ENCODE data around the gene HSFX3. TPM values are rescaled to one million over a fixed set of nuclear protein-coding genes. Genes with fewer than 3 reads are reported as not detected.
A peak's percentile ranks its signal among the peaks of the same experiment; 100 is the strongest.
"Not testable (repeated sequence)": the region's sequence is repeated elsewhere in the genome, so short reads cannot be mapped to it uniquely, and the experiment has no call there.

Gene HSFX3
- total and polyA plus RNA-seq, 12 donors, result 0.12 to 0.31 (median 0.21) TPM; not detected in 9

- DNase-seq (peak; percentile 91 to 93), ATAC-seq (peak; percentile 77 to 88 (median 82))
- TF ChIP-seq, protein P1, sequence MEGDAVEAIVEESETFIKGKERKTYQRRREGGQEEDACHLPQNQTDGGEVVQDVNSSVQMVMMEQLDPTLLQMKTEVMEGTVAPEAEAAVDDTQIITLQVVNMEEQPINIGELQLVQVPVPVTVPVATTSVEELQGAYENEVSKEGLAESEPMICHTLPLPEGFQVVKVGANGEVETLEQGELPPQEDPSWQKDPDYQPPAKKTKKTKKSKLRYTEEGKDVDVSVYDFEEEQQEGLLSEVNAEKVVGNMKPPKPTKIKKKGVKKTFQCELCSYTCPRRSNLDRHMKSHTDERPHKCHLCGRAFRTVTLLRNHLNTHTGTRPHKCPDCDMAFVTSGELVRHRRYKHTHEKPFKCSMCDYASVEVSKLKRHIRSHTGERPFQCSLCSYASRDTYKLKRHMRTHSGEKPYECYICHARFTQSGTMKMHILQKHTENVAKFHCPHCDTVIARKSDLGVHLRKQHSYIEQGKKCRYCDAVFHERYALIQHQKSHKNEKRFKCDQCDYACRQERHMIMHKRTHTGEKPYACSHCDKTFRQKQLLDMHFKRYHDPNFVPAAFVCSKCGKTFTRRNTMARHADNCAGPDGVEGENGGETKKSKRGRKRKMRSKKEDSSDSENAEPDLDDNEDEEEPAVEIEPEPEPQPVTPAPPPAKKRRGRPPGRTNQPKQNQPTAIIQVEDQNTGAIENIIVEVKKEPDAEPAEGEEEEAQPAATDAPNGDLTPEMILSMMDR (IDR thresholded peaks at IDR 0.05), result no peak
- WGBS, 2 donors, result 0 to 2% methylated on average over 6 to 24 of the region's 24 CpGs
- H3K27ac ChIP-seq, result peak overlapping the region; percentile 84 to 93 (median 90)
- intact Hi-C loops (cut with DNase I), result no loop called here
- H3K4me1 ChIP-seq, result peaks cover 0 to 11% (median 4%) of the 10 kb centered on the region in 9 donors
- peak overlapping the region in 9 of 10 donors; percentile 42 to 76 (median 66) for H3K4me3 ChIP-seq
- no peaks in the 10 kb centered on the region for H3K9me3 ChIP-seq
- no peaks in the 10 kb centered on the region for H3K27me3 ChIP-seq
- peaks cover 0 to 4% (median 0%) of the 10 kb centered on the region in 9 donors for H3K36me3 ChIP-seq
Observed at GRCh38 chrX:149540131-149540620, 9.5 kb downstream of the HSFX3 start.

DNA sequence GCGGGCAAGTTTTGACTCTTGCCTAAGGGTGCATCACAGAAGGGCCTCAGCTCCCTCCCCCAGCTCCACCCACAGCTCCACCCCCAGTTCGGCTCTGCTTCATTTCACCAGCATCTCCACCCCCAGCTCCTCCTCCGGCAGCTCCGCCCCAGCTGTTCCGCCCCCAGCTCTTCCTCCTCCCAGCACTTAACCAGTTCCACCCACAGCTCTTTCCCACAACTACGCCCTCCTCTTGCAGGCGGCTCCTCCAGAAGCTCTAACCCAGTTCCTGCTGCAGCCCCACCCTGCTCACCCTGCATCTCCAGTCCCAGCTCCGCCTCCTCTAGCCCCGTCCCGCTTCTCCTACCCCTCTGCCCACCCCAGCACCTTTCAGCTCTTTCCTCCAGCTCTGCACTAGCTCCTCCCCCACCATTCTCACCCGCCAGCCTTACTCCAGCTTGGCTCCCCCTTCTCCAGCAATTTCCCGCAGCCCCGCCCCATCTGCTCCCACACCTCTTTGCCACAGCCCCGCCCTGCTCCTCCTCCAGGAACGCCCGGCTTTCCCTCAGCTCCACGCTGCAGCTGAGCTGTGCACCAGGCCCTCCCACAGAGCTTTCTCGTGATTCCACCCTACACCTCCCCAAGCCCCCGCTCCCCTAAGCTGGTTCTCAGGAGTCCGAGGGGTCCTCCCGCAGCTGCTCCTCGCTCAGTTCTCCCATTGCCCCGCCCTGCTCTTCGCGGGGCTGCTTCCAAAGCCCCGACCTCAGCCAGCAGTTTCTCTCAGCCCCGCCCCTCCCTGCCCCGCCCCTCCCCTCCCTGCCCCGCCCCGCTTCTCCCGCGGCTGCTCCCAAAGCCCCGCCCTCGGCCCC is 10.2 kb downstream of the HSFX3 start:
- peak overlapping the region; percentile 22 to 93 (median 77) for H3K27ac ChIP-seq
- TF ChIP-seq, protein P1 (IDR thresholded peaks at IDR 0.05), result no peak
- peak; percentile 69 to 82 (median 76) for ATAC-seq
- intact Hi-C loops (cut with DNase I), result no loop called here
- H3K9me3 ChIP-seq, result no peaks in the 10 kb centered on the region
- peaks cover 0 to 4% (median 0%) of the 10 kb centered on the region in 9 donors for H3K36me3 ChIP-seq
- WGBS, 2 donors, result 1% methylated on average over 16 to 34 of the region's 34 CpGs
- peaks cover 0 to 11% (median 4%) of the 10 kb centered on the region in 9 donors for H3K4me1 ChIP-seq
- DNase-seq, result peak; percentile 87 to 91
- no peaks in the 10 kb centered on the region for H3K27me3 ChIP-seq
- peak overlapping the region in 9 of 10 donors; percentile 27 to 76 (median 66) for H3K4me3 ChIP-seq

GRCh38 chrX:149537474-149537873 is 12.2 kb downstream of the HSFX3 start:
- intact Hi-C loops (cut with DNase I); H3K4me3 ChIP-seq; H3K27ac ChIP-seq; H3K36me3 ChIP-seq; ATAC-seq; H3K27me3 ChIP-seq; DNase-seq; H3K9me3 ChIP-seq: not testable (repeated sequence)
- H3K4me1 ChIP-seq, result peaks cover 0 to 11% (median 4%) of the 10 kb centered on the region in 9 donors
- 88 to 94% methylated on average over 5 to 7 of the region's 11 CpGs for WGBS, 2 donors

GRCh38 chrX:149534926-149535602 is 14.7 kb downstream of the HSFX3 start:
- DNase-seq; H3K27ac ChIP-seq; ATAC-seq; H3K27me3 ChIP-seq; H3K36me3 ChIP-seq; H3K9me3 ChIP-seq; H3K4me1 ChIP-seq; intact Hi-C loops (cut with DNase I); H3K4me3 ChIP-seq: not testable (repeated sequence)
- 68 to 81% methylated on average over 3 of the region's 3 CpGs for WGBS, 2 donors

- ATAC-seq; DNase-seq; H3K27ac ChIP-seq; H3K9me3 ChIP-seq; H3K36me3 ChIP-seq; H3K4me3 ChIP-seq; H3K27me3 ChIP-seq; intact Hi-C loops (cut with DNase I); H3K4me1 ChIP-seq: not testable (repeated sequence)
- 85 to 95% methylated on average over 6 to 9 of the region's 11 CpGs for WGBS, 2 donors
Observed at GRCh38 chrX:149533999-149534398, 15.7 kb downstream of the HSFX3 start.

DNA sequence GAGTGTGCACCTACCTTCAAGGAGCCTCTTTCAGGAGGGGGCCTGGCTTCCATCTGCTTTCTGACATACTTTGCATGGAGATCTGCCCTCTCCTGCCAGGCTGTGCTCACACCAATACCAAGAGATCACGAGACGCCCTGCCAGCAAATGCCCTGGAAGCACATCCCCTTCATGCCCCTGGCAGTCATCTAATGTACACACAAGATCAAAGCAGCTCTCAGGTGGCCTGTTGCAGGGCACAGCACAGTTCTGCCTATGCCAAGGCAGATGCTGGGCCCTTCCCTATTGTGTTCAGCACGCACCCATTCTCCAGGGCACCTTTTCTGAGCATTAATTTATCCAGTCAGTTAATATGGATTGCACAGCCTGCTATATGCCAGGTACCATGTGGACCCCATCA is 16.9 kb downstream of the HSFX3 start:
- H3K27me3 ChIP-seq; H3K4me1 ChIP-seq; H3K36me3 ChIP-seq; DNase-seq; H3K4me3 ChIP-seq; H3K27ac ChIP-seq; H3K9me3 ChIP-seq; intact Hi-C loops (cut with DNase I): not testable (repeated sequence)
- 100% methylated on average over 1 of the region's 3 CpGs; no CpG with 5 or more reads in 1 of the 2 donors for WGBS, 2 donors
- ATAC-seq, result peak in 1 of 8 donors; percentile 16

Data from heart right ventricle (tissue), 16 donors.